Mammary epithelial cell (primary cell): ENCODE data around the gene ROBO1.

Experiments used
- CTCF ChIP-seq, 2 donors: IDR thresholded peaks in 1 of 2; conservative IDR thresholded peaks in 1 of 2; 2 replicates each; pipeline ENCODE4 v1.5.1; 2011 to 2012; ENCODE audit warnings: inconsistent platforms in 2 of 2, low read length in 2 of 2, mild to moderate bottlenecking in 2 of 2, control low read depth in 1 of 2, low read depth in 1 of 2; ENCODE audit not compliant: insufficient read depth in 1 of 2; ENCODE audit errors: extremely low read depth in 1 of 2
- EZH2 ChIP-seq: IDR thresholded peaks from 2 replicates; pipeline ENCODE4 v1.6.1; 2012; ENCODE audit warnings: low read length, inconsistent platforms, borderline replicate concordance

GRCh38 chr3:78830470-78830869 lies 937.3 kb downstream of the ROBO1 start:
- no peak for TF ChIP-seq CTCF (conservative IDR thresholded peaks at IDR 0.05 in 1 of 2, IDR thresholded peaks at IDR 0.05 in 1 of 2; ENCODE audit: extremely low read depth in 1 of 2, insufficient read depth in 1 of 2, low read depth in 1 of 2, low read length in 2 of 2)
- no peak for TF ChIP-seq EZH2
